ENCODE measurements around the gene COPB2. TPM values are rescaled to one million over a fixed set of nuclear protein-coding genes. Genes with fewer than 3 reads are reported as not detected.
A peak's percentile ranks its signal among the peaks of the same experiment; 100 is the strongest.
"Not testable (repeated sequence)": the region's sequence is repeated elsewhere in the genome, so short reads cannot be mapped to it uniquely, and the experiment has no call there.

COPB2 gene
- polyA plus RNA-seq, 3 donors: 164 to 176 (median 173) TPM

GRCh38 chr3:139380575-139380974 lies 8.9 kb downstream of the COPB2 start:
- DNase-seq (ENCODE audit: low read depth in 3 of 3, low spot score in 2 of 3): no peak

DNA sequence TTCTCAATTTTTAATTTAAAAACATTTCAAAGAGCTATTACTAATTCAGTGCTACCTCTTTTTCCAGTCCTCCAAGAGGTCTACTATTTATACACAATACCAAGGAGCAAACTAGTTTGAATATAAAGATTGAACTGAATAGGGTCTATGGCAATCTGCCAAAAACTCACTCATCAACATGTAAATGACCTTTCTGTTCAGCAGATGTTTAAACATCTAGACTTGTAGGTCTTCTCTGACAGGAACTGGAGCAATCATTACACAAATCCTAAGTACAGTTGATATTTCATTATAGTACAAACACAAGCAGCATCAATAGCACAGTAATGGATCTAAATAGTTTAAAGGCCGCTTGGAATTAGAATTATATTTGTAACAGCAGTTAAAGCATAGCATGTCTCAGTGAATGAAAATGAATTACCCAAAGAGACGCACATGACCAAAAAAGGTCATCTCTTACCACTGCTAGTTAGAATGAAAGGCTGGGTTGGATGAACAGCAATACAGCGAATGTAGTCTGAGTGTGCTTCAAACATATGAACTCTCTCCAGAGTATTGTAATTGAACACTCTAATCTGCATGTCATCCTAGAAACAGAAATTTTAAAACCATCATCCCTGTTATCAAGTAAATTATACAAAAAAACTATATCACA lies 10.7 kb downstream of the COPB2 start:
- DNase-seq (ENCODE audit: low read depth in 3 of 3, low spot score in 2 of 3): no peak

DNA sequence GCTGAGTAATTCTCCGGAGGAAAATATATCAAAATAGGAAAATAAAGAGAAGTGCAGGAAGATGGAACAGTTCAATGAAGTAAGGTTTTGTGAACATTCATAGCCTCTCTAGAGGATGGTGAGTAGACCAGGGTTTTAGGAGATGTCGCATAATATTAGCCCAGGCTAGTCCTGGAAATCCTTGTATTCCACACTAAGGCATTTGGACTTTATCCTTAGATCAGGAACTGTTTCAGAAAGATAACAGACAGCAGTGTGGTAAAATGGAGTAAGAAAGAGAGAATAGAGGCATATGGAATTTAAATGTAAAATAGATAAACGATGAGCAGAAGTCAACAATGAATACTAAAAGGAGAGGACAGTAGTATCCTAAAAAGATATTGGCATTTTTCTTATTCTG lies 12.1 kb downstream of the COPB2 start:
- no peak for DNase-seq (ENCODE audit: low read depth in 3 of 3, low spot score in 2 of 3)

GRCh38 chr3:139374099-139374498 lies 15.3 kb downstream of the COPB2 start:
- no peak for DNase-seq (ENCODE audit: low read depth in 3 of 3, low spot score in 2 of 3)

DNA sequence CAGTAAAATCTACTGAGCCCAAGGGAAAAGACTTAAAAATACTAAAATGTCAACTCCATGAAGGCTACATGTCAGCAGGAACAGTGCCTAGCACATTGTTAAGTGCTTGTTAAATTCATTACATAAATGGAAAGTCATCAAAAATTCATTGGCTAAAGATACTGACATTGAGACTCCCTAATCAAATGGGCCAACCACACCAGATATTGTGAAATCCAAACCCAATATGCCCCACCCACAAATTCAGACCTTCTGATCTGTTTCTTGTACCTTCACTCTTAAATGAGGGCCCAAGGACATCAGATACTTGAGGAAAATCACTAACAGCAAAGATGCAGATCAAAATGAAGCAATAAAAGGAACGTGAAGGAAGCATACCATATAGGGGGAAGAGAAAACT lies 24.9 kb downstream of the COPB2 start:
- no peak for DNase-seq (ENCODE audit: low read depth in 3 of 3, low spot score in 2 of 3)

- no peak for DNase-seq (ENCODE audit: low read depth in 3 of 3, low spot score in 2 of 3)
These were observed 28.2 kb downstream of the COPB2 start for GRCh38 chr3:139361276-139361675.

DNA sequence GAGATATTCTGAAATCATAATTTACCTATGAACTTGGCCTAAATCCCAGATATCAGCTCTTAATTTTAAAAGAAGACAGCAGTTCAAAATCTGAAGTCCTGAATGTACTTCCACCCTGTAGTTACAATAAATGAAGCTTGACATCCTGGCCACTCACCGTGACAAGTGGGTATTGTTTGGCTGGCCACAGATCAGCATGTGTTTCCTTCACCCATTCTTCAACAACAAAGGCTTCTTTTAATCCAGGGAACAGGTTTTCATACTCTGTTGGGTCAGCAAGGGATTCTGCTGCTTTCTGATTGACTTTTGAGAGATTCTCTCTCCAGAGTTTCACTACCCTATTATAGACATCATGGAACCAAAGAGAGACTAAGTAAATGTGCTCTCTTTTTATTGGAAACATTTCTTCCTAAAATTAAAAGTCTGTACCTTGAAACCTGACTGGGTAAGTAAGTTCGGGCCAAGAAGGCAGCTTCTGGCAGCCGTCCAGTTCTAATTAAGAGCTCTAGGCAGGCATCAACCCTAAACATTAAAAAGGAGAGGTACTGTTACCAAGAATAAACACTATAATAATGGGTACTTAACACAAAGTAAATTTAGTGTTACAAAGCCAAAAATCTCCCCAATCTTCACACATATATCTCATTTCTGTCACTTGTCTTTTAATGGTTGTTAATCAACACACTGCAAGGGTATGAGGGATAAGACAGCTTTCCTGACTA lies 30.4 kb downstream of the COPB2 start:
- no peak for DNase-seq (ENCODE audit: low read depth in 3 of 3, low spot score in 2 of 3)

- no peak for DNase-seq (ENCODE audit: low read depth in 3 of 3, low spot score in 2 of 3)
These were observed 31.5 kb downstream of the COPB2 start for GRCh38 chr3:139357899-139358298.

DNA sequence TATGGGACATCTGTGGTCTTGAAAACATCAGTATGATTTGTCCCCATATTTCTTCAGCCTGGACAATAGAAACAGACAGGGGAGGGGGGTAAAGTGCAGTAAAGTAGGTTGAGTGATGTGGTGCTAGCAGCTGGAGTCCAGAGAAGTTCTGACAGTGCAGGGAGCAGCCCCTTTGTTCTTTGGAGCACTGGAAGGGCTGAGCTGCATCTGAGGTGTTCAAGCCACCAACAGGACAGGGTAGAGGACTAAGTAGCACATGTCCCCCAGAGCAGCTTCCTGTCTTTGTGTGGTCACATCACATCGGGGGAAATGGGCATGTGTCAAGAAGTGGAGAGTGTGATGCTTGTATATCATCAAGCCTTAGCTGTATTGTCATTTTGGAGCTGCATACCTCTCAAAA lies 33.6 kb downstream of the COPB2 start:
- DNase-seq (ENCODE audit: low read depth in 3 of 3, low spot score in 2 of 3): no peak

GRCh38 chr3:139355476-139355875 lies 34.0 kb downstream of the COPB2 start:
- DNase-seq (ENCODE audit: low read depth in 3 of 3, low spot score in 2 of 3): no peak

DNA sequence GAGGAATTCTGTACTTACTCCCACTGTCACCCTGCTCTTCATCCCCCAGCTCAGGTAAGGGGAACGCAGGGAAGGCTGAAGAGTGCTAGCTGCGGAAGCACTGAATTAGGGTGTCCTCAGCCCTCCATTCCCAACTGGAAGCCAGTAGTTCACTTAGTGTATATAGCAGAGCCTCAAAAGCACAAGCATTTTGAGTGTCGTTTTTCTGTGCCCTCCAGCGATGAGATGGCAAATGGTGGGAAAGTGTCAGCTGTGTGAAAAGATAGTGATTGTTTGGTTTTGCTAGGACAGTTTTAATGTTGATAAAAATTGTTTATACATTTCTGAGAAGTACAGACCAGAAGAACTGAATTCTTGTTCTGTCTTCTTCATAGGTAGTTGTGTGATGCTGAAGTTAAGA lies 34.8 kb downstream of the COPB2 start:
- DNase-seq (ENCODE audit: low read depth in 3 of 3, low spot score in 2 of 3): no peak

- DNase-seq (ENCODE audit: low read depth in 3 of 3, low spot score in 2 of 3): peak in 1 of 3 donors; percentile 6
These were observed 35.4 kb downstream of the COPB2 start for GRCh38 chr3:139353920-139354556.

DNA sequence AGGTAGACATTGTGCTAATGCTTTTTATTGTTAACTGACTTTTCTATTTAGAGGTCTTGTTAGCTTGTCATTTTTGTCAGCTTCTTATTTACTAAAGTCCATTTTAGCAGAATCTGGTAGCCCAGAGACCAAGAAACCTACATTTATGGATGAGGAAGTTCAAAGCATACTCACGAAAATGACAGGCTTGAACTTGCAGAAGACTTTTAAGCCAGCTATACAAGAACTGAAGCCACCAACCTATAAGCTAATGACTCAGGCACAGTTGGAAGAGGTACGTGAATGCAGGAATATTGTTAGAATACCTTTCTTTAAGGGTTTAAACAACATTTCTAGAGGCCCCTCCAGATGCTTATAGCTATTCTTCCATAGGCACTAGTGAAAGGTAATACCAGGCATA lies 42.7 kb downstream of the COPB2 start:
- DNase-seq (ENCODE audit: low read depth in 3 of 3, low spot score in 2 of 3): no peak

DNA sequence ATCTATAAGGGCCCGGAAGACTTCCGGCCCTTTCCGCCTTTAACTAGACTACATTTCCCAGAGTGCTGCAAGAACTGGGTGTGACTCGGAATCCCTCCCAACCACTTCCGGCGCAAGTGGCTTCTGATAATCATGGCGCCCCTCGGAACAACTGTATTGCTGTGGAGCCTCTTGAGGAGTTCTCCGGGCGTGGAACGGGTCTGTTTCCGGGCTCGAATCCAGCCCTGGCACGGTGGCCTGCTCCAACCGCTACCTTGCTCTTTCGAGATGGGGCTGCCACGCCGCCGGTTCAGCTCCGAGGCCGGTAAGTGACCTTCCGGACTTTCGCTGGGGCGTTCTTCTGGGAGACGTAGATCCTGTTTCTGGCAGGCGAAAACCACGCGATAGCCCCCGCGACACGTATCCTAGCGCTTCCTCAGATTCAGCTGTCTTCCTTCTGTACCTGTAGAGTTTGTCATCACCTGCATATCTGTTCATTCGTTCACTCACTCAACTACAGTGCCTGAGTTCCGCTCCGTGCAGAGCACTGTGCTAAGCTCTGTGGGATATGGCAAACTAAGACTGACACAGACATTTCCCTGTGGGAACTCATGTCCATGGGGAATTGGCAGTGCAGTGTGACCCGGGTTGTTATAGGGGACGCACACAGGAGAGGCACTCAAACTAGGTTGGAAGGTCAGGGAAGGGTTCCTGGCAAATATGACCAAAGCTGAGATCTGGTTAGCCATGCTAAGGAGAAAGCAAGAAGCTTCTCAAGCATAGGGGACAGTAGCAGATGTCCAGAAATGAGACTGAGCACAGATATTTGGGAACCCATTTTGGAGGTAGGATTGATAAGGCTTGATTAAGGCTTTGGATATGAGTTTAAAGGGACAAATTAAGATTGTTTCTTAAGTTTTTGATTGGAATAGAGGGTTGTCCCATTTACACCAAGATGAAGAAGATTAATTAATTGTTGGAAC lies 45.3 kb downstream of the COPB2 start, which contains the start of gene MRPS22:
TSS of gene MRPS22 (plus strand) at position 126 of the 962 bp plus-strand sequence. CDS start at position 133, 7 bp downstream.
- DNase-seq (ENCODE audit: low read depth in 3 of 3, low spot score in 2 of 3): peak in 2 of 3 donors; percentile 62 to 66

- no peak for DNase-seq (ENCODE audit: low read depth in 3 of 3, low spot score in 2 of 3)
These were observed 47.4 kb downstream of the COPB2 start for GRCh38 chr3:139342054-139342453.

DNA sequence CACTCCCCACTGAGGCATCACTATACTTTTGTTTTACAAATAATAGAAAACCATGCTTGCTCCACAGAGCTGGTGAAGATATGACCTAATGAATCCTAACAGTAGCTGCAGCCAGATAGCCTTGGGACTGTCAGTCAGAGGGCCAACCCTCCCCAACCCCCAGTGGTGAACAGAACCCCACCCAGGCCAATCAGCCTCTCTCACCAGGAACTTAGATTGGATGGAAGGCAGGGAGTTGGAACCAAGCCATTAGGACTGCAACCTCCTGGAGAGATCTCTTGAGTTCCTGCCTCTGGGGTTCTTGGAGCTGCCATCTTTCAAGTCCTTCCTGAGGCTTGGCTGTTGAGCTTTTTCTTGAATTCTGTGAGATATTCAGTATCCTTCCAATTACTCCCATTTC lies 48.7 kb downstream of the COPB2 start:
- no peak for DNase-seq (ENCODE audit: low read depth in 3 of 3, low spot score in 2 of 3)

- no peak for DNase-seq (ENCODE audit: low read depth in 3 of 3, low spot score in 2 of 3)
These were observed 50.1 kb downstream of the COPB2 start for GRCh38 chr3:139339219-139339906.

GRCh38 chr3:139338405-139338804 lies 51.0 kb downstream of the COPB2 start:
- DNase-seq (ENCODE audit: low read depth in 3 of 3, low spot score in 2 of 3): no peak

DNA sequence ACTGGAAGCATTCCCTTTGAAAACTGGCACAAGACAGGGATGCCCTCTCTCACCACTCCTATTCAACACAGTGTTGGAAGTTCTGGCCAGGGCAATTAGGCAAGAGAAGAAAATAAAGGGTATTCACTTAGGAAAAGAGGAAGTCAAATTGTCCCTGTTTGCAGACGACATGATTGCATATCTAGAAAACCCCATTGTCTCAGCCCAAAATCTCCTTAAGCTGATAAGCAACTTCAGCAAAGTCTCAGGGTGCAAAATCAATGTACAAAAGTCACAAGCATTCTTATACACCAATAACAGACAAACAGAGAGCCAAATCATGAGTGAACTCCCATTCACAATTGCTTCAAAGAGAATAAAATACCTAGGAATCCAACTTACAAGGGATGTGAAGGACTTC lies 54.8 kb downstream of the COPB2 start:
- not testable (repeated sequence) for DNase-seq (ENCODE audit: low read depth in 3 of 3, low spot score in 2 of 3)

DNA sequence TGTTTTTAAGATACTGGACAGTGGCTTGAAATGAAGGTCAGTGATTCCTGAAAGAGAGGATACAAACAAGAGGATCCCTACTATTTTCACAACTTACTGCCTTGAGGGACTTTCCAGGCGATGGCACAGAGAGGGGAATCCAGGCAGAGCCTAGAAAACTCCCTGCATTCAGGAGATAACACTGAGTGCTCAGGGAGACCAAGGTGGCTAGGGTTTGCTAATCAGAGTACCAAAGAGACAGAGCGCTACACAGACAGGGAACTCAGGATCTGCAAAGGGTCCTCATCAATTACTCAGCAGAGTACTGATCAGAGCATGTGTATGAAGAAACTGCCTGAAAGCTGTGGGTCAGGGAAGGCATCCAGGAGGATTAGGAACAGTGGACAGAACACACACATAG lies 57.4 kb downstream of the COPB2 start:
- DNase-seq (ENCODE audit: low read depth in 3 of 3, low spot score in 2 of 3): no peak
